Endodermal cell (in vitro differentiated cells): ENCODE data around the gene TUBG1. TPM values are rescaled to one million over a fixed set of nuclear protein-coding genes. Genes with fewer than 3 reads are reported as not detected.

ENCODE experiments used
- DNase-seq: peaks from one replicate; pipeline ENCODE4 v3.0.0-alpha.2; 2017
- H3K27ac ChIP-seq: 2 replicates; pipeline ENCODE4 v1.5.1; 2013; ENCODE audit warnings: mild to moderate bottlenecking, low read depth, low read length, moderate library complexity
- H3K27me3 ChIP-seq: 2 replicates; pipeline ENCODE4 v1.6.1; 2013; ENCODE audit warnings: mild to moderate bottlenecking, low read length, moderate library complexity; ENCODE audit not compliant: insufficient read depth, control insufficient read depth, poor library complexity, severe bottlenecking
- H3K36me3 ChIP-seq: 2 replicates; pipeline ENCODE4 v1.7.0; 2013; ENCODE audit warnings: mild to moderate bottlenecking, low read length, moderate library complexity; ENCODE audit not compliant: control insufficient read depth, insufficient read depth
- H3K4me1 ChIP-seq: one replicate; pipeline ENCODE4 v1.7.0; 2013; ENCODE audit warnings: low read length; ENCODE audit not compliant: control insufficient read depth, insufficient read depth
- H3K4me3 ChIP-seq: 2 replicates; pipeline ENCODE4 v1.5.1; 2013; ENCODE audit warnings: mild to moderate bottlenecking, low read length, moderate library complexity
- H3K9ac ChIP-seq: 2 replicates; pipeline ENCODE4 v1.6.1; 2013; ENCODE audit warnings: mild to moderate bottlenecking, low read length, moderate library complexity; ENCODE audit not compliant: poor library complexity, severe bottlenecking; ENCODE audit errors: extremely low read depth
- H3K9me3 ChIP-seq: 2 replicates; pipeline ENCODE4 v1.6.1; 2013; ENCODE audit warnings: mild to moderate bottlenecking, low read length, moderate library complexity; ENCODE audit not compliant: control insufficient read depth
- H3K27ac Mint-ChIP-seq: 2 replicates; pipeline ENCODE4 v1.8.0; 2020; ENCODE audit warnings: mixed read lengths
- H3K27me3 Mint-ChIP-seq: 2 replicates; pipeline ENCODE4 v1.8.0; 2021; ENCODE audit warnings: mild to moderate bottlenecking, mixed read lengths; ENCODE audit not compliant: insufficient read depth
- H3K36me3 Mint-ChIP-seq: 2 replicates; pipeline ENCODE4 v1.8.0; 2020; ENCODE audit warnings: low read depth, mixed read lengths
- H3K4me1 Mint-ChIP-seq: 2 replicates; pipeline ENCODE4 v1.8.0; 2020; ENCODE audit warnings: mixed read lengths
- H3K4me3 Mint-ChIP-seq: 2 replicates; pipeline ENCODE4 v1.8.0; 2020; ENCODE audit warnings: mild to moderate bottlenecking, moderate library complexity, mixed read lengths
- H3K9me3 Mint-ChIP-seq: 2 replicates; pipeline ENCODE4 v1.8.0; 2020; ENCODE audit warnings: mild to moderate bottlenecking, mixed read lengths
- WGBS, 2 experiments: methylation state at CpG; one replicate each; pipeline versions ENCODE4 v1.1.5 to v1.1.7; 2013; ENCODE audit warnings: missing lambda C conversion rate in 2 of 2, mixed read lengths in 1 of 2; ENCODE audit not compliant: insufficient coverage in 1 of 2, insufficient read length in 1 of 2; 5-methylcytosine and 5-hydroxymethylcytosine counted together
- long read RNA-seq, 4 experiments: library from polyadenylated mRNA in 2 of 4; library from RNA in 1 of 4; library from capped mRNA in 1 of 4; stranded (forward) in 3 of 4; unstranded in 1 of 4; transcript quantifications; one replicate each; pipeline ENCODE4 v2.0.0, GENCODE V29; 2020 to 2021; ENCODE audit warnings: inconsistent platforms in 1 of 4
- polyA plus RNA-seq, 2 experiments: library from polyadenylated mRNA; stranded (reverse); fragments of 50-300 nt; gene quantifications; one replicate each; pipeline ENCODE4 v1.2.3, GENCODE V29; 2013
- total RNA-seq, 2 donors: library from RNA; stranded (reverse); fragmentation: NEBNext Ultra II Directional in 1 of 2; extraction: Animal tissue kit (Norgen Biotek cat#: 25700) in 1 of 2; gene quantifications; 2 replicates in 1 of 2; 3 replicates in 1 of 2; pipeline ENCODE4 v1.2.1, GENCODE V29; 2021
- TF ChIP-seq, protein P1 (sequence below): fragments of 200-600 bp; sonication (generic); conservative IDR thresholded peaks from 2 replicates; pipeline ENCODE4 v1.5.0; 2021; ENCODE audit warnings: antibody characterized with exemption, mild to moderate bottlenecking

Gene TUBG1
- 100 to 1,000 TPM in 1 of 2 donors, 10 to 100 TPM in 1; 94.2 to 124 TPM for total RNA-seq
- polyA plus RNA-seq (2013, experiment 1 of 2) = 92.3 TPM
- 91.6 TPM for polyA plus RNA-seq (2013, experiment 2 of 2)
- long read RNA-seq, experiment 1, transcript TUBG1-201 (11 exons, 1,611 nt) = major isoform, 38 of 58 reads
- long read RNA-seq, experiment 1, partial matches to known transcripts = 12 of 58 reads
- long read RNA-seq, experiment 1, other reads (novel, unspliced or antisense) = 8 of 58 reads
- long read RNA-seq, experiment 2, transcript TUBG1-201 (11 exons, 1,611 nt) = major isoform, 256 of 282 reads
- long read RNA-seq, experiment 2, partial matches to known transcripts = 12 of 282 reads
- long read RNA-seq, experiment 2, other reads (novel, unspliced or antisense) = 14 of 282 reads
- long read RNA-seq, experiment 3, transcript TUBG1-201 (11 exons, 1,611 nt) = major isoform, 532 of 569 reads
- long read RNA-seq, experiment 3, partial matches to known transcripts = 13 of 569 reads
- long read RNA-seq, experiment 3, other reads (novel, unspliced or antisense) = 24 of 569 reads
- long read RNA-seq, experiment 4, transcript TUBG1-201 (11 exons, 1,611 nt) = major isoform, 202 of 246 reads
- long read RNA-seq, experiment 4, partial matches to known transcripts = 36 of 246 reads
- long read RNA-seq, experiment 4, other reads (novel, unspliced or antisense) = 8 of 246 reads

DNA sequence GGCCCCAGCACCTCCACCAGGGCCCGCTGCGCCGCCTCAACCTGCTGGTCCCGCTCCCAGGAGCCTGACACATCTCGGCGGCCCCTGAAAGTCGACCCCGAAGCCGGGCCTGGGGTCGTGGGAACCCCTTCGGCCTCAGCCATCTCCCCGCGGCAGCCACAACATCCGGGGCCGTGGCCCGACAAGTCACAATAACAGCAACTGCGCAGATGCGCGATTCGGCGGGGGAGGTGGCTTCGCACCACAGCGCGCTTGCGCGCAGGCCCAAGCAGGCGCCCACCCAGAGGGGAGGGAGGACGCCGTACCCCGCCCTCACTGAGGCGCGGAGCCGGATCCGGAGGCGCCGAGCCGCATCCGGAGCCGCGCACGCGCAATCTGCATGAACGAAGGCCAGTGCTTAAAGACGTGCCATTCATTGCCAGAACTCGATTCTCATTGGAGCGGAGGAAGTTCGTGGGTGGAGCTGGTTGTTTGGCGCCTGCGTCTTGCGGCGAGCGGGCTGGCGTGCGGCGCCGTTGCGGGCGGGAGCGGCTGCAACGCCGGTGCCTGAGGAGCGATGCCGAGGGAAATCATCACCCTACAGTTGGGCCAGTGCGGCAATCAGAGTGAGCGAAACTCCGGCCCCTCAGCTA, at the start of gene TUBG1, which contains the start of gene RETREG3:
Gene TUBG1, plus strand, starts transcription at position 502 of the 632 bp plus-strand sequence. Its CDS starts 55 bp downstream, at position 557.
Gene RETREG3, minus strand, starts transcription at position 193 of the 632 bp plus-strand sequence. Its CDS starts 50 bp downstream, at position 143.
- H3K4me1 ChIP-seq = no peaks in the 10 kb centered on the region
- WGBS, 2 experiments = 0 to 1% methylated on average over 28 to 66 of the region's 66 CpGs
- H3K9me3 ChIP-seq = no peaks in the 10 kb centered on the region
- Mint-ChIP-seq H3K27me3 (no peaks in the 10 kb centered on the region), H3K9me3 (no peaks in the 10 kb centered on the region), H3K36me3 (peaks cover 21% of the 10 kb centered on the region), H3K27ac (peak within 1 kb of the TSS; percentile 94), H3K4me1 (peaks cover 12% of the 10 kb centered on the region), H3K4me3 (peak within 1 kb of the TSS; percentile 91)
- TF ChIP-seq, protein P1, sequence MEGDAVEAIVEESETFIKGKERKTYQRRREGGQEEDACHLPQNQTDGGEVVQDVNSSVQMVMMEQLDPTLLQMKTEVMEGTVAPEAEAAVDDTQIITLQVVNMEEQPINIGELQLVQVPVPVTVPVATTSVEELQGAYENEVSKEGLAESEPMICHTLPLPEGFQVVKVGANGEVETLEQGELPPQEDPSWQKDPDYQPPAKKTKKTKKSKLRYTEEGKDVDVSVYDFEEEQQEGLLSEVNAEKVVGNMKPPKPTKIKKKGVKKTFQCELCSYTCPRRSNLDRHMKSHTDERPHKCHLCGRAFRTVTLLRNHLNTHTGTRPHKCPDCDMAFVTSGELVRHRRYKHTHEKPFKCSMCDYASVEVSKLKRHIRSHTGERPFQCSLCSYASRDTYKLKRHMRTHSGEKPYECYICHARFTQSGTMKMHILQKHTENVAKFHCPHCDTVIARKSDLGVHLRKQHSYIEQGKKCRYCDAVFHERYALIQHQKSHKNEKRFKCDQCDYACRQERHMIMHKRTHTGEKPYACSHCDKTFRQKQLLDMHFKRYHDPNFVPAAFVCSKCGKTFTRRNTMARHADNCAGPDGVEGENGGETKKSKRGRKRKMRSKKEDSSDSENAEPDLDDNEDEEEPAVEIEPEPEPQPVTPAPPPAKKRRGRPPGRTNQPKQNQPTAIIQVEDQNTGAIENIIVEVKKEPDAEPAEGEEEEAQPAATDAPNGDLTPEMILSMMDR = peak; percentile 58
- H3K9ac ChIP-seq = peak within 1 kb of the TSS; percentile 79
- no peaks in the 10 kb centered on the region for H3K27me3 ChIP-seq
- H3K36me3 ChIP-seq = peaks cover 25% of the 10 kb centered on the region
- H3K27ac ChIP-seq = peak within 1 kb of the TSS; percentile 81
- DNase-seq = peak; percentile 100
- H3K4me3 ChIP-seq = peak within 1 kb of the TSS; percentile 90

DNA sequence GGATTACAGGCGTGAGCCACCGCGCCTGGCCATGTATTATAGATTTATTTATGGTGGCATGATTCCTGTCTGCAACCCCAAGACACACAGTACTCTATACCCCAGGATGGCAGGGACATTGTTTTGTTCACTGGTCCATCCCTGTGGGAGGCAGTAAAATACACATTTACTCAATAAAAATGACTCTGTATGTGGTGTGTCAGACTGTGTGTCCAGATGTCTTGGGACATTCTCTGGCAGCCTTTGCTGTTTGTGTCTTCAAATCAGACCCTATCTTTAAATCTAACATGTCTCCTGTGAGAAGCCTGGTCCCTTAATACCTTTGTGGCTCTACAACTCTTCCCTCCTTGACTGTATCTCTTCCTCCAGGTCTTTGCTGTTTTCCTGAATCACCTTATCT, 49.2 kb upstream of the TUBG1 start:
- Mint-ChIP-seq H3K27me3 (no peaks in the 10 kb centered on the region), H3K4me3 (no peak overlapping the region), H3K27ac (no peak overlapping the region), H3K4me1 (peaks cover 26% of the 10 kb centered on the region), H3K9me3 (no peaks in the 10 kb centered on the region), H3K36me3 (peaks cover 6% of the 10 kb centered on the region)
- 80% methylated on average over 2 of the region's 3 CpGs; no CpG with 5 or more reads in 1 of the 2 experiments for WGBS, 2 experiments
- Histone ChIP-seq H3K27me3 (no peaks in the 10 kb centered on the region), H3K4me3 (no peak overlapping the region), H3K9ac (no peak overlapping the region), H3K4me1 (no peaks in the 10 kb centered on the region), H3K27ac (no peak overlapping the region), H3K9me3 (no peaks in the 10 kb centered on the region), H3K36me3 (peaks cover 16% of the 10 kb centered on the region)
- TF ChIP-seq, protein P1 = no peak
- no peak for DNase-seq

DNA sequence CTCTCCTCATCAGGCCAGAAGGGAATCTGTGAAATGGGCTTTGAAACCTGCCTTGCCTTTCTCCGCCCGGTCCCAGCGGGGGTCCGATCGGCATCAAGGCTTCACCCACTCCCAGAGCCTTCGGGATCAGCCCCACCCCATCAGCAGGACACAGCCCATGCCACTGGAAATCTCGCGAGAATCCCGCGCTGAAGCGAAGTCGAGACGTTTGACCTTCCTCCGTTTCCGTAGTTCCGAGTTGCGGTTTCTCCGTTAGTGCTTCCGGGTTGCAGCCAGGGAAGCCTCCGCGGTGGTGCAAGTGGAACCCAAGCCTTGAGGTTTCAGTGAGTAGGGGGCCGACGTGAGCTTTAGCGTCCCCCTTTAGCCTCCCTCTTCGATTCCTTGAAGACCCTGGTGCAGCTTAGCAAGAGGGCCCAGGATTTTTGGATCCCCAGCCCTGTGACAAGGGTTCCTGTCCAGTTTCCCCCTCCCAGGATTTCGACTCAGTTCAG, 47.5 kb upstream of the TUBG1 start, which contains the start of gene COASY:
Gene COASY, plus strand, starts transcription at position 252 of the 491 bp plus-strand sequence. CDS start 475 bp downstream, outside the sequence.
- no peak within 1 kb of the TSS for H3K27ac ChIP-seq
- Mint-ChIP-seq H3K27ac (peak within 1 kb of the TSS; percentile 96), H3K36me3 (peaks cover 6% of the 10 kb centered on the region), H3K27me3 (no peaks in the 10 kb centered on the region), H3K9me3 (no peaks in the 10 kb centered on the region), H3K4me1 (peaks cover 21% of the 10 kb centered on the region), H3K4me3 (peak within 1 kb of the TSS; percentile 94)
- DNase-seq = peak; percentile 100
- H3K4me3 ChIP-seq = peak within 1 kb of the TSS; percentile 85
- WGBS, 2 experiments = 0 to 5% methylated on average over 15 to 26 of the region's 26 CpGs
- H3K36me3 ChIP-seq = peaks cover 30% of the 10 kb centered on the region
- no peaks in the 10 kb centered on the region for H3K9me3 ChIP-seq
- H3K27me3 ChIP-seq = no peaks in the 10 kb centered on the region
- TF ChIP-seq, protein P1 = no peak
- H3K4me1 ChIP-seq = no peaks in the 10 kb centered on the region
- H3K9ac ChIP-seq = peak within 1 kb of the TSS; percentile 81
